Activated naive CD8-positive, alpha-beta T cell treated with anti-CD3 and anti-CD28 coated beads, Interleukin-2, amount 50 U/mL, for 16 hours (primary cell): ENCODE measurements around the gene GABBR2.

Source experiments
- DNase-seq: peaks from one replicate; pipeline ENCODE4 v3.0.0-alpha.2; 2020; ENCODE audit warnings: low read depth, low spot score

The GABBR2 gene

GRCh38 chr9:98442114-98442513, 266.6 kb downstream of the GABBR2 start:
- DNase-seq: no peak

GRCh38 chr9:98438666-98439065, 270.1 kb downstream of the GABBR2 start:
- DNase-seq: no peak

- DNase-seq: no peak
Measured at GRCh38 chr9:98437458-98438034, 271.2 kb downstream of the GABBR2 start.

GRCh38 chr9:98432960-98433359, 275.8 kb downstream of the GABBR2 start:
- DNase-seq: no peak

GRCh38 chr9:98432134-98432533, 276.6 kb downstream of the GABBR2 start:
- DNase-seq: no peak

GRCh38 chr9:98430535-98431292, 278.0 kb downstream of the GABBR2 start:
- DNase-seq: no peak

GRCh38 chr9:98429613-98430012, 279.1 kb downstream of the GABBR2 start:
- no peak for DNase-seq

- no peak for DNase-seq
Measured at GRCh38 chr9:98428454-98428853, 280.3 kb downstream of the GABBR2 start.

GRCh38 chr9:98427491-98427890, 281.2 kb downstream of the GABBR2 start:
- DNase-seq: no peak

GRCh38 chr9:98425079-98425478, 283.7 kb downstream of the GABBR2 start:
- DNase-seq: no peak

- DNase-seq: no peak
Measured at GRCh38 chr9:98419260-98419603, 289.5 kb downstream of the GABBR2 start.

GRCh38 chr9:98418578-98419259, 290.0 kb downstream of the GABBR2 start:
- no peak for DNase-seq

GRCh38 chr9:98416294-98417248, 292.2 kb downstream of the GABBR2 start:
- no peak for DNase-seq

- no peak for DNase-seq
Measured at GRCh38 chr9:98415782-98416181, 293.0 kb downstream of the GABBR2 start.

GRCh38 chr9:98413084-98413483, 295.7 kb downstream of the GABBR2 start:
- DNase-seq: no peak

- no peak for DNase-seq
Measured at GRCh38 chr9:98412101-98412842, 296.5 kb downstream of the GABBR2 start.

GRCh38 chr9:98410185-98410697, 298.5 kb downstream of the GABBR2 start:
- DNase-seq: no peak

- DNase-seq: no peak
Measured at GRCh38 chr9:98409719-98410118, 299.0 kb downstream of the GABBR2 start.

GRCh38 chr9:98406469-98406868, 302.3 kb downstream of the GABBR2 start:
- no peak for DNase-seq

GRCh38 chr9:98404237-98404636, 304.5 kb downstream of the GABBR2 start:
- DNase-seq: no peak

GRCh38 chr9:98403715-98404114, 305.0 kb downstream of the GABBR2 start:
- no peak for DNase-seq
